ENCODE data around the gene JADE2. TPM values are rescaled to one million over a fixed set of nuclear protein-coding genes. Genes with fewer than 3 reads are reported as not detected.

The JADE2 gene
- total RNA-seq, 1 experiment from 2014 or later, result 39.9 TPM

DNA sequence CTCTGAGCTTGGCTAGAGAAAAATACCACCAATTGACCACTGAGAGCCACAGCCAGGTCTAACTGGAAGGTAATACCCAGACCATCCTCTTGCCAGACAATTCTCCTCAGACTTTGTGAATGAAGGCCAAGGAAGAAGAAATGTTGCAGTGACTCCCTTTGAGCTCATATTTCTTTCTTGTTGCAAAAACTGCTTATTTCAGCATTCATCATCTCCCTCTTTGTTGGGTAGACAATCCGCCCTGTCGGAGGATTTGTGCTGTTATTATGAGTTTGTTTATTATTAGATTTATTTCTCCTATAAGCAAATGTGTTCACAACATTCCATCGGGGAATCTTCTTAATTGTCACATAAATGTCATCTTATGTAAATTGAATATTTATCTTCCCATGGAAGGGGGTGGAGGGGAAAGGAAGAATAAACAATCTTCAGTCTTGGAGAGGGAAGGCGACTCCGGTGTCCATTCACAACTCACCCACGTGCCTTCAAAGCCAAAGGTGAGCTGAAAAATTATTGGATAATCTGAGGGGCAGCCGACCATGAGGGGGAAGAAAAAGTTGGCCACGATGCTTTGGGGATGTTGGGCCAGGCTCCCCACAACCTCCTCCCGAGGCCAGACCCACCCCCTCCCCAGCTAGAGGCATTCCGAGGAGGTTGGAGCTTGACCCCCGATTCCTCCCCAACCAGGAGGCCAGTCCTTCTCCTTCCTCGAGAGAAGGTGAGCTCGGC is 1.8 kb upstream of the JADE2 start:
- peaks cover 15% of the 10 kb centered on the region for H3K79me2 ChIP-seq (ENCODE audit: insufficient read depth, low read length)
- no peak overlapping the region for H2AFZ ChIP-seq (ENCODE audit: low read depth, low read length, poor library complexity, severe bottlenecking)
- H3K9ac ChIP-seq (ENCODE audit: low read length), result peak overlapping the region; percentile 94
- ChIA-PET RAD21 (ENCODE audit: low non-redundant PET in 1 of 2, low total read pairs in 2 of 2, uncharacterized antibody in 2 of 2, unreplicated experiment in 2 of 2) (interaction anchor here in 1 of 2 experiments (1.2 kb wide), 1 partner anchor 12 kb away, joined by 5 read pairs; no protein-coding TSS in a partner anchor), POLR2A (interaction anchor here (1.0 to 6.8 kb wide), 3 partner anchors 13 to 215 kb away, joined by 3 to 55 read pairs (median 6); partner anchors contain the start of gene CAMLG), CTCF (interaction anchor here (0.6 to 3.0 kb wide), 4 partner anchors 12 to 220 kb away, joined by 3 to 13 read pairs (median 4); partner anchors contain the start of gene CDKN2AIPNL)
- peak overlapping the region; percentile 99 for H3K4me2 ChIP-seq (ENCODE audit: low read length)
- H3K9me2 ChIP-seq (ENCODE audit: insufficient read depth), result no peaks in the 10 kb centered on the region
- H4K20me1 ChIP-seq (ENCODE audit: insufficient read depth), result no peaks in the 10 kb centered on the region
- intact Hi-C loops (cut with micrococcal nuclease), result loop anchor here (2.0 kb wide), 1 partner anchor 57 kb away; no protein-coding TSS in a partner anchor
- H3K9me3 ChIP-seq (ENCODE audit: control insufficient read depth in 1 of 2, insufficient read depth in 1 of 2, low read depth in 1 of 2, low read length in 2 of 2), result no peaks in the 10 kb centered on the region
- no peak for ATAC-seq
- H3K36me3 ChIP-seq (ENCODE audit: control insufficient read depth in 1 of 2, insufficient read depth in 2 of 2, low read length in 2 of 2), result no peaks in the 10 kb centered on the region
- DNase-seq (ENCODE audit: low read depth, low spot score), result no peak
- no peaks in the 10 kb centered on the region for H3K27me3 ChIP-seq (ENCODE audit: insufficient read depth, low read length)
- BruUV-seq (replicated peaks), result TSS peak; percentile 63
- H3K4me1 ChIP-seq (ENCODE audit: control insufficient read depth in 1 of 2, insufficient read depth in 2 of 2, low read length in 2 of 2), result peaks cover 17 to 28% of the 10 kb centered on the region in 2 experiments
- peak overlapping the region; percentile 83 to 90 for H3K4me3 ChIP-seq (replicated peaks in 1 of 2; ENCODE audit: low read depth in 1 of 2, low read length in 2 of 2)
- peak overlapping the region; percentile 100 for H3K27ac ChIP-seq (ENCODE audit: low read depth, low read length)
- no peak for TF ChIP-seq ELF1 (IDR thresholded peaks at IDR 0.05; ENCODE audit: borderline replicate concordance, low read depth)
- TF ChIP-seq TCF7L2 (IDR thresholded peaks at IDR 0.05; ENCODE audit: borderline replicate concordance, extremely low read depth, insufficient read depth, insufficient read length), result no peak
- TF ChIP-seq SIN3A (IDR thresholded peaks at IDR 0.05; ENCODE audit: low read depth), result no peak
- TF ChIP-seq ZNF274 (IDR thresholded peaks at IDR 0.05; ENCODE audit: low read depth, low read length), result no peak
- no peak for TF ChIP-seq POLR2A (IDR thresholded peaks at IDR 0.05; ENCODE audit: borderline replicate concordance, extremely low read depth, insufficient read depth, insufficient read length)
- no peak for TF ChIP-seq CBX3 (IDR thresholded peaks at IDR 0.05; ENCODE audit: low read depth)
- TF ChIP-seq YY1 (IDR thresholded peaks at IDR 0.05; ENCODE audit: extremely low read depth, insufficient replicate concordance, low read depth, low read length), result no peak
- no peak for TF ChIP-seq EGR1 (IDR thresholded peaks at IDR 0.05; ENCODE audit: low read depth)
- no peak for TF ChIP-seq JUND (IDR thresholded peaks at IDR 0.05)
